ENCODE measurements around the gene AGER. TPM values are rescaled to one million over a fixed set of nuclear protein-coding genes. Genes with fewer than 3 reads are reported as not detected.

Gene AGER
- total and polyA plus RNA-seq, 2 of the 4 experiments (the other 2 are of a cell fraction): 0.18 to 4.2 TPM

- TF ChIP-seq MXI1 (IDR thresholded peaks at IDR 0.05; ENCODE audit: borderline replicate concordance, low read depth, low read length): 0 out of 2 replicates have a peak, but pooled peaks have one; percentile 5
- no peak for TF ChIP-seq RAD21 (IDR thresholded peaks at IDR 0.05; ENCODE audit: low read length)
- no peak for TF ChIP-seq CHD1 (IDR thresholded peaks at IDR 0.05; ENCODE audit: low read depth, low read length)
Observed at GRCh38 chr6:32178547-32179440, 5.3 kb downstream of the AGER start (continued).

All from IMR-90 (cell line).